HL-60/S4 treated with retinoic acid at 250 ng/mL for 4 days and 3 days (cell line): ENCODE data around the gene CAPN15.
"Not testable (repeated sequence)": the region's sequence is repeated elsewhere in the genome, so short reads cannot be mapped to it uniquely, and the experiment has no call there.

Experiments
- in situ Hi-C: fragments of 300-500 bp; cut with MboI; formaldehyde crosslinking; loops from 2 replicates; pipeline ENCODE4 v1.7.0; 2022; ENCODE audit warnings: low sequenced_read_pairs

CAPN15 gene

GRCh38 chr16:588889-589657 is 61.6 kb downstream of the CAPN15 start:
- in situ Hi-C loops: no loop called here

GRCh38 chr16:589658-590187 is 62.2 kb downstream of the CAPN15 start, which contains the start of gene RAB40C:
TSS of gene RAB40C (plus strand) at chr16:590066. CDS start at chr16:590292, 226 bp downstream.
- in situ Hi-C loops: no loop called here

- in situ Hi-C loops: no loop called here
Observed at GRCh38 chr16:590188-590814, 62.8 kb downstream of the CAPN15 start.

DNA sequence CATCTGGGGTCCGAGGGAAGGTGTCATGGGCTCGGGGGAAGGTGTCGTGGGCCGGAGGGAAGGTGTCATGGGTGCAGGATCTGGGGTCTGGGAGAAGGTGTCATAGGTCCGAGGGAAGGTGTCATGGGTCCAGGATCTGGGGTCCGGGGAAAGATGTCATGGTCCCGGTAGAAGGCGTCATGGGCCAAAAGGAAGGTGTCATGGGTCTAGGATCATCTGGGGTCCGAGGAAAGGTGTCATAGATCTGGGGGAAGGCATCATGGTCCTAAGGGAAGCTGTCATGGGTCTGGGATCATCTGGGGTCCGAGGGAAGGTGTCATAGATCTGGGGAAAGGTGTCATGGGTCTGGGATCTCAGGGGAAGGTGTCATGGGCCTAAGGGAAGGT is 63.3 kb downstream of the CAPN15 start:
- in situ Hi-C loops: no loop called here

GRCh38 chr16:591231-591630 is 63.7 kb downstream of the CAPN15 start:
- in situ Hi-C loops: no loop called here

DNA sequence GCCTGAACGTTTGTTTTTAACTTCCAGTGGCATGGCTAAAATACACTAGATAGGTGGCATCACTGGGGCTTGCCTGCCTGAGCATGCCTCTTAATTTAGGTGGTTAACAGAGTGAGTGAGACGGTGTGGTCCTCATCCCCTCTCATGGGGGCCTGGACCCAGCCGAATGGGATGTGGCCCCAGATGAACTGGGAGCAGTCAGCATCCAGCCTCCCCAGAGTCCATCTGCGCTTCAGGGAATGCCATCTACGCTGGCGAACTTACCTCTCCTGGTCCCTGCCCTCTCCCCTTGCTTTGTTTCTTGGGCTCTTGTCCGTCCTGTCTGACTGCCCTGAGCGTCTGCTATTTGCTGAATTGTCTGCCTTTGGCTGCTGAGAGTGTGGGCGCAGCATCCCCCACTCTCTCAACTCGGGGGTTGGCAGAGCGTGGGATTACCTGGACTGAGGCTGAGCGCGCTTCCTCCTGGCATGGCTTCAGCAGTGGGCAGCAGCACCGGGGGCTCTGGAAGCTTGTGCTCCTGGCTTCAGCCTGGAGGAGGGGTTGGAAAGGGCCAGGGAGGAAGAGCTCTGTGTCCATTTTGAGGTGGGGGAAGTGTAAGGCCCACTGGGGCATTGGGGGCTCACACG is 64.5 kb downstream of the CAPN15 start:
- in situ Hi-C loops: no loop called here

- in situ Hi-C loops: no loop called here
Observed at GRCh38 chr16:592518-593306, 65.2 kb downstream of the CAPN15 start.

DNA sequence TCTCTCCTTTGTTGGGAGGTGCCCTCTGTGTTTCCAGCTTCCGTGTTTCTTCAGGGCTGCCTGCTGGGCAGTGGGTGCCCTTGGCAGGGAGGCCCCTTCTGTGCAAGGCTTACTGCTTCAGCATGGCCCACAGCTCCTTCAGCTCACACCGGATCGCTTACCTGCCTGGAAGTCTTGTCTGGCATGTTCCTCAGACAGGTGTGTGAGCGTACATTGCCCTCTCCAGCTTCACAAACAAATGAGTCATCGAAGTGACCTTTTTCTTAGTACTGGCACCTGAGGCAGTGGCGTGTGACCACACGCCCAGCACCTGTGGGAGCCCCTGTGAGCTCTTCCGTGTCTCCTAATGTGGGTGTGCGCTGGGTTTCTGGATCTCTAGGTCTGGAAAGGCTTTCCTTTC is 65.9 kb downstream of the CAPN15 start:
- in situ Hi-C loops: no loop called here

DNA sequence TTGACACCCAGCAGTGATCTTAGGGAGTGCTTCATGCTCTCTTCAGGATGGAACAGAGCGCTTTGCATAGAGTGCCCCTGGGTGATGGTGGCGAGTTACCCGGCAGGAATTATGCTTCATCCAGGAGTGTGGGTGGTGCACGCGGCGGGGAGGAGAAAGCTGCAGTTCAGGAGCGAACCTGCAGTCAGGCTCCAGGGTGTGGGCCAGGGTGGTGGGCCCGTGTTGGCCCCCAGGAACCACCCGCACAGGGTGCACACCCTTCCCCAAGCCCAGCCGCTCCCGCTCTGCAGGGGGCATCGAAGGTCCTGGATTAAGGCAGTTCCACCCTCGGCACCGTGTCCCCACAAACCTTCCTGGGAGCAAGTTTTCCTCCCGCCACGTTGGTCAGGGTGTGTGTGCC is 66.3 kb downstream of the CAPN15 start:
- in situ Hi-C loops: no loop called here

DNA sequence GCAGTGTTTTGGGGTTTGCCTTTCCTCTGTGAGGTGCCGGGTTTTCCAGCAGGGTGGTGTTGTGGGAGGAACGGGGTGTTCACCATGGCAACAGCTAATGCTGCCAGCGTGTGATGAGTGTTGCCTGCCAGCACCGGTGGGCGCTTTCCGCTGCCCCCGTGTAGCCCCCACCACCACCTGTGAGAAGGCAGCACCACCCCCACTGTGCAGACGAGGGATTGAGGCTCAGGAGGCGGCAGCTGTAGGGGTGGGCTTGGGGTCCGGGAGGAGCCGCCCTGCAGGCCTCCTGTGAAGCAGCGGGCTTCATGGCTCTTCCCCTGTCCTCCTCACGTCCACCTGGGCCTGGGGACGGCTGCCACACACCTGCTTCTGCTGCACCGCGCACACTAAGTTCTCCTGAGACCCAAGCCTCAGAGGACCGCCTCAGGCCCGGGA is 67.6 kb downstream of the CAPN15 start:
- in situ Hi-C loops: no loop called here

DNA sequence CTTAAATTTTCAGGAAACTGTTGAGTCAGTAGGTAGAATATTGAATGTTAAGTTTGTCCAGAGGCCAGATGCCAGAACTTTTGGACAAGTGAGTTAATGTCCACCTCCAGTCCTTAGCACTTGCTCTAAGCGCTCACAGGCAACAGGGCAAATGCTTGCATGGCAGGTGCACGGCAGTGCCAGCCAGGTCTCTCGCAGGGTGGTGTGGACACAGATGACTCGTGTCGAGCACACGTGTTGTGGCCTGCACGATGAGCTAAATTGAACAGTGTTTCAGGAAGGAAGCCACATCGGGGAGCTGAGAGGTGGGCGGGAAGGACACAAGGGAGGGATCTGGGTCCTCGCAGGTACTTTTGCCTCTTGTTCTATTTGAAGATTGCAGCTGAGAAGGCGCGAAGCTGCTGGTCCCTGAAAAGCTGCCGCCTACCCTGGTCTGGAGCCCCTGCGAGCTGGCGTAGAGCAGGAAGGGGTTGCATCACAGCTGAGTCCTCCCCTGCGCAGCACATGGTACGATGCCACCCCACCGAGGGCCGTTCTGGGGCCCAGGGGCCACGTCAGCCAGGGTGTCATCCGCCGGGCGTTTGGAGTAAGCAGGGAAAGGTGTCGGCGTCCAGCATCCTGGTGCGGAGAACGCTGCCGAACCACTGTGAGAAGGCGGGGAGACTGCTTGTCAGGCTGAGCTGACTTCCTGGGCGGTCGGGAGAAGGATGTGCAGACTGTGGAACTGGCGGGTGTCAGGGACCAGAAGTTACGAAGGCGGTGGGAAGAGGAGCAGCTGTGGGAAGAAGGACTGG is 68.6 kb downstream of the CAPN15 start:
- in situ Hi-C loops: no loop called here

DNA sequence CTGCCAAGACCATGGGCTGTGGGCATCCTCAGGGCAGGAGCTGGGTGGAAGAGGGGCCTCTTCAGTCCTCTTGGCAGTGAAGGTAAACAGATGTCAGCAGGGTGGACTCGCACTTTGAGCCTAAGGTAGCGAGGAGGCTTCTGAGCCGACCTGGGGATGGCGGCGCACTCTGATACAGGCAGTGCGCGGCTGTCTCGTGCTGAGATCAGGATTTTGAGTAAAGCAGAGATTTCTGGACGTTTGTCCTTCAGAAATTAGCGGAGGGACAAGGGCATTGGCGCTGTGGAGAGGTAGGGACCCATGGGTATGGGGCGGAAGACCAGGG is 69.2 kb downstream of the CAPN15 start:
- in situ Hi-C loops: no loop called here

DNA sequence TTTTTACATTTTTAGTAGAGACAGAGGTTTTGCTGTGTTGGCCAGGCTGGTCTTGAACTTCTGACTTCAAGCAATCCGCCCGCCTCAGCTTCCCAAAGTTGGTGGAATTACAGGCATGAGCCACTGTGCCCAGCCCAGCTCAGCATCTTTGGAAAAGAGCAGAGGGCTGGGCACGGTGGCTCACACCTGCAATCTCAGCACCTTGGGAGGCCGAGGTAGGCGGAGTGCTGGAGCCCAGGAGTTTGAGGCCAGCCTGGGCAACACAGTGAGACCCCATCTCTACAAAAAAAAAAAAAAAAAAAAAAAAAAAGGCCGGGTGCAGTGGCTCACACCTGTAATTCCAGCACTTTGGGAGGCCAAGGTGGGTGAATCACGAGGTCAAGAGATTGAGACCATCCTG is 70.1 kb downstream of the CAPN15 start:
- in situ Hi-C loops: not testable (repeated sequence)

- in situ Hi-C loops: no loop called here
Observed at GRCh38 chr16:598823-599739, 71.6 kb downstream of the CAPN15 start.

DNA sequence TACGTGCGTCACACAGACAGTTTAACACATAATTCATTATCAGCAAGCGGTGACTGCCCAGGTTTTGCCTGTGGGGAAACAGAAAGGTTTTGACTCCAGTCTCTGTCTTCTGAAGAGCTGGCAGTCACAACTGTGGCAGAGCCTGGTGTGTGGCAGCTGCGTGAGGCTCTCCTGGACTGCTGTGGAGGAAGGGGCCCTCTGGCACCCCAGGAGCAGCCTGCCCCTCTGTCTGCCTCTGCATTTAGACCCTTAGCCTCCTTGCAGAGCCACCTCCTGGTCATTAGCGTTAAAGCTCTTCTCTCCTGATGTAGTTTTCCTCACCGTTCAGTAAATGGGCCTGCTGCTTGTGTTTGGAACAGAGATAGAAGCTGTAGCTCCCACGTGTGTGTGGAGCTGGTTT is 73.3 kb downstream of the CAPN15 start:
- in situ Hi-C loops: no loop called here

- in situ Hi-C loops: no loop called here
Observed at GRCh38 chr16:603933-604332, 76.4 kb downstream of the CAPN15 start.
